Right lobe of liver (tissue), 4 donors: Measurements from ENCODE around the gene HPSE2.

Experiments
- POLR2A ChIP-seq: fragments of 450-650 bp; IDR thresholded peaks from one replicate; pipeline ENCODE4 v1.6.1; 2017; ENCODE audit warnings: antibody characterized with exemption, mild to moderate bottlenecking
- TF ChIP-seq, protein P1 (sequence below), 4 donors: fragments of 200-600 bp in 3 of 4; fragments of 450-650 bp in 1 of 4; IDR thresholded peaks; one replicate each; pipeline versions ENCODE4 v1.5.1 to v1.8.0; 2016 to 2022; ENCODE audit warnings: antibody characterized with exemption in 4 of 4, mild to moderate bottlenecking in 2 of 4
- donor health status: DM: no; HTN: no; CAD: no.
- donor health status: DM: no; HTN: no; CAD: no.
- donor health status: DM: no; HTN: yes; CAD: no.

DNA sequence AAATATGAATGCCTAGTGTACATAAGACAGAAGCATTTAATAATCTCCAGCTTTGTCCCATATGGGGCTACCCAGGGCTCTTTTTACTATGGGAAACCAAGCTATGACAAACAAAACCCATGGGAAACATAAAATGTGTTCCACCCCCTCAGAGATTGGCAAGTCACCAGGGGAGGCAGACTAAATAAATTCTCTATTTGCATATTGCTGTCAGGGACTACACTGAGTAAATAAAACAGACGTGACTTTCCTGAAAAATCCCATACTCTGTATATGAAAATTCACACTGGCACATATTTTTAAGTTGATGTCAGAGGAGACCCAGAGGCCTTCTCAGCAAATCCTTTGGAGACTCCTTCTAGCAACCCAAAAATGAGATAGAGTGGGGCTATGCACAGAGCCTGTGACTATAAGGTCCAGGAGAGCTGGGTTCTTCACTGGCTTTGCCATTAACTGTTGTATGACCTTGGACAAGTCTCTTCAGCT is 44.0 kb upstream of the HPSE2 start:
- TF ChIP-seq, protein P1, sequence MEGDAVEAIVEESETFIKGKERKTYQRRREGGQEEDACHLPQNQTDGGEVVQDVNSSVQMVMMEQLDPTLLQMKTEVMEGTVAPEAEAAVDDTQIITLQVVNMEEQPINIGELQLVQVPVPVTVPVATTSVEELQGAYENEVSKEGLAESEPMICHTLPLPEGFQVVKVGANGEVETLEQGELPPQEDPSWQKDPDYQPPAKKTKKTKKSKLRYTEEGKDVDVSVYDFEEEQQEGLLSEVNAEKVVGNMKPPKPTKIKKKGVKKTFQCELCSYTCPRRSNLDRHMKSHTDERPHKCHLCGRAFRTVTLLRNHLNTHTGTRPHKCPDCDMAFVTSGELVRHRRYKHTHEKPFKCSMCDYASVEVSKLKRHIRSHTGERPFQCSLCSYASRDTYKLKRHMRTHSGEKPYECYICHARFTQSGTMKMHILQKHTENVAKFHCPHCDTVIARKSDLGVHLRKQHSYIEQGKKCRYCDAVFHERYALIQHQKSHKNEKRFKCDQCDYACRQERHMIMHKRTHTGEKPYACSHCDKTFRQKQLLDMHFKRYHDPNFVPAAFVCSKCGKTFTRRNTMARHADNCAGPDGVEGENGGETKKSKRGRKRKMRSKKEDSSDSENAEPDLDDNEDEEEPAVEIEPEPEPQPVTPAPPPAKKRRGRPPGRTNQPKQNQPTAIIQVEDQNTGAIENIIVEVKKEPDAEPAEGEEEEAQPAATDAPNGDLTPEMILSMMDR (IDR thresholded peaks at IDR 0.05) = no peak
- TF ChIP-seq POLR2A = no peak
